NCI-H187 treated with DMSO at 0.1 percent for 48 hours (cell line): ENCODE measurements around the gene DCLK1.

Experiments
- DNase-seq: peaks from one replicate; lab custom pipeline; 2025; lab: John Stamatoyannopoulos, UW

The DCLK1 gene

GRCh38 chr13:36131222-36131930 is at the start of gene DCLK1:
Gene DCLK1 (minus strand): TSS chr13:36131382.
- DNase-seq: no peak

- no peak for DNase-seq
Observed at GRCh38 chr13:36175621-36176020, 44.4 kb upstream of the DCLK1 start.

GRCh38 chr13:36174923-36175322 is 43.7 kb upstream of the DCLK1 start:
- DNase-seq: no peak

- DNase-seq: no peak
Observed at GRCh38 chr13:36173571-36174322, 42.6 kb upstream of the DCLK1 start.

GRCh38 chr13:36166046-36166445 is 34.9 kb upstream of the DCLK1 start:
- DNase-seq: no peak

- DNase-seq: peak; percentile 78
Observed at GRCh38 chr13:36163809-36164308, 32.7 kb upstream of the DCLK1 start.

GRCh38 chr13:36163286-36163685 is 32.1 kb upstream of the DCLK1 start:
- DNase-seq: no peak

- DNase-seq: no peak
Observed at GRCh38 chr13:36160297-36160696, 29.1 kb upstream of the DCLK1 start.

- no peak for DNase-seq
Observed at GRCh38 chr13:36158611-36159010, 27.4 kb upstream of the DCLK1 start.

GRCh38 chr13:36157480-36157879 is 26.3 kb upstream of the DCLK1 start:
- no peak for DNase-seq

GRCh38 chr13:36154567-36155291 is 23.5 kb upstream of the DCLK1 start:
- no peak for DNase-seq

- DNase-seq: no peak
Observed at GRCh38 chr13:36151591-36151990, 20.4 kb upstream of the DCLK1 start.

GRCh38 chr13:36148446-36148845 is 17.3 kb upstream of the DCLK1 start:
- DNase-seq: no peak

- no peak for DNase-seq
Observed at GRCh38 chr13:36147330-36147729, 16.1 kb upstream of the DCLK1 start.

GRCh38 chr13:36146511-36147269 is 15.5 kb upstream of the DCLK1 start:
- DNase-seq: no peak

GRCh38 chr13:36143738-36144137 is 12.6 kb upstream of the DCLK1 start:
- DNase-seq: no peak

GRCh38 chr13:36142735-36143134 is 11.6 kb upstream of the DCLK1 start:
- DNase-seq: no peak

- no peak for DNase-seq
Observed at GRCh38 chr13:36135876-36136275, 4.7 kb upstream of the DCLK1 start.

- DNase-seq: no peak
Observed at GRCh38 chr13:36134632-36135031, 3.5 kb upstream of the DCLK1 start.

- no peak for DNase-seq
Observed at GRCh38 chr13:36133950-36134626, 2.9 kb upstream of the DCLK1 start.

- DNase-seq: no peak
Observed at GRCh38 chr13:36132376-36132775, 1.2 kb upstream of the DCLK1 start.
